ENCODE data around the gene DTX1.

DNA sequence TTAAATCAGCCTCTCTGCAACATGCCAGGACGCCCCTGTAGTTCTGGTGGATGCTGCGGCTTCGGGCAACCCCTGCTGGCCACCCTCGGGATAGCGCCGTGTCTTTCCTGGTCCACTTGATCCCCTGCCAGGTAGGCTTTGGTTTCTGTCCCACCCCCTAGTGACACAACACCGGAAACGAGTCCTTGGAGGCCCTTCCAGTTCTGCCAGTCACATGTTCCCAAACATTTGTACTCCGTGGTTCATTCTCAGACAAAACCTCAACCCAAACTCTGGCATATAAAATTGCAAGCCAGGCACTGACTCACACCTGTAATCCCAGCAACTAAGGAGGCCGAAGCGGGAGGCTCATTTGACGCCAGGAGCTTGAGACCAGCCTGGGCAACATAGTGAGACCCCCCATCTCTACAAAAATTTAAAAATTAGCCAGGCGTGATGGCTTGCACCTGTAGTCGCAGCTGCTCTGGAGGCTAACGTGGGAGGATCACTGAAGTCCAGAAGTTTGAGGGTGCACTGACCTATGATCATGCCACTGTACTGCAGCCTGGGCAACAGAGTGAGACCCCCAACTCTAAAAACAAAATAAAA is 42.0 kb downstream of the DTX1 start:
- TF ChIP-seq, protein P1, sequence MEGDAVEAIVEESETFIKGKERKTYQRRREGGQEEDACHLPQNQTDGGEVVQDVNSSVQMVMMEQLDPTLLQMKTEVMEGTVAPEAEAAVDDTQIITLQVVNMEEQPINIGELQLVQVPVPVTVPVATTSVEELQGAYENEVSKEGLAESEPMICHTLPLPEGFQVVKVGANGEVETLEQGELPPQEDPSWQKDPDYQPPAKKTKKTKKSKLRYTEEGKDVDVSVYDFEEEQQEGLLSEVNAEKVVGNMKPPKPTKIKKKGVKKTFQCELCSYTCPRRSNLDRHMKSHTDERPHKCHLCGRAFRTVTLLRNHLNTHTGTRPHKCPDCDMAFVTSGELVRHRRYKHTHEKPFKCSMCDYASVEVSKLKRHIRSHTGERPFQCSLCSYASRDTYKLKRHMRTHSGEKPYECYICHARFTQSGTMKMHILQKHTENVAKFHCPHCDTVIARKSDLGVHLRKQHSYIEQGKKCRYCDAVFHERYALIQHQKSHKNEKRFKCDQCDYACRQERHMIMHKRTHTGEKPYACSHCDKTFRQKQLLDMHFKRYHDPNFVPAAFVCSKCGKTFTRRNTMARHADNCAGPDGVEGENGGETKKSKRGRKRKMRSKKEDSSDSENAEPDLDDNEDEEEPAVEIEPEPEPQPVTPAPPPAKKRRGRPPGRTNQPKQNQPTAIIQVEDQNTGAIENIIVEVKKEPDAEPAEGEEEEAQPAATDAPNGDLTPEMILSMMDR (tag by site-specific recombination; IDR thresholded peaks at IDR 0.05): peak; percentile 79
- TF ChIP-seq, protein P2, sequence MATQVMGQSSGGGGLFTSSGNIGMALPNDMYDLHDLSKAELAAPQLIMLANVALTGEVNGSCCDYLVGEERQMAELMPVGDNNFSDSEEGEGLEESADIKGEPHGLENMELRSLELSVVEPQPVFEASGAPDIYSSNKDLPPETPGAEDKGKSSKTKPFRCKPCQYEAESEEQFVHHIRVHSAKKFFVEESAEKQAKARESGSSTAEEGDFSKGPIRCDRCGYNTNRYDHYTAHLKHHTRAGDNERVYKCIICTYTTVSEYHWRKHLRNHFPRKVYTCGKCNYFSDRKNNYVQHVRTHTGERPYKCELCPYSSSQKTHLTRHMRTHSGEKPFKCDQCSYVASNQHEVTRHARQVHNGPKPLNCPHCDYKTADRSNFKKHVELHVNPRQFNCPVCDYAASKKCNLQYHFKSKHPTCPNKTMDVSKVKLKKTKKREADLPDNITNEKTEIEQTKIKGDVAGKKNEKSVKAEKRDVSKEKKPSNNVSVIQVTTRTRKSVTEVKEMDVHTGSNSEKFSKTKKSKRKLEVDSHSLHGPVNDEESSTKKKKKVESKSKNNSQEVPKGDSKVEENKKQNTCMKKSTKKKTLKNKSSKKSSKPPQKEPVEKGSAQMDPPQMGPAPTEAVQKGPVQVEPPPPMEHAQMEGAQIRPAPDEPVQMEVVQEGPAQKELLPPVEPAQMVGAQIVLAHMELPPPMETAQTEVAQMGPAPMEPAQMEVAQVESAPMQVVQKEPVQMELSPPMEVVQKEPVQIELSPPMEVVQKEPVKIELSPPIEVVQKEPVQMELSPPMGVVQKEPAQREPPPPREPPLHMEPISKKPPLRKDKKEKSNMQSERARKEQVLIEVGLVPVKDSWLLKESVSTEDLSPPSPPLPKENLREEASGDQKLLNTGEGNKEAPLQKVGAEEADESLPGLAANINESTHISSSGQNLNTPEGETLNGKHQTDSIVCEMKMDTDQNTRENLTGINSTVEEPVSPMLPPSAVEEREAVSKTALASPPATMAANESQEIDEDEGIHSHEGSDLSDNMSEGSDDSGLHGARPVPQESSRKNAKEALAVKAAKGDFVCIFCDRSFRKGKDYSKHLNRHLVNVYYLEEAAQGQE (tag by site-specific recombination; IDR thresholded peaks at IDR 0.05): no peak
- TF ChIP-seq ZBTB7A (tag by site-specific recombination; IDR thresholded peaks at IDR 0.05; ENCODE audit: low read depth): no peak
- TF ChIP-seq ZEB2 (tag by site-specific recombination; IDR thresholded peaks at IDR 0.05): 0 out of 2 replicates have a peak, but pooled peaks have one; percentile 52

Data from HEK293 (cell line).